ENCODE data around the gene FBL.

FBL gene

DNA sequence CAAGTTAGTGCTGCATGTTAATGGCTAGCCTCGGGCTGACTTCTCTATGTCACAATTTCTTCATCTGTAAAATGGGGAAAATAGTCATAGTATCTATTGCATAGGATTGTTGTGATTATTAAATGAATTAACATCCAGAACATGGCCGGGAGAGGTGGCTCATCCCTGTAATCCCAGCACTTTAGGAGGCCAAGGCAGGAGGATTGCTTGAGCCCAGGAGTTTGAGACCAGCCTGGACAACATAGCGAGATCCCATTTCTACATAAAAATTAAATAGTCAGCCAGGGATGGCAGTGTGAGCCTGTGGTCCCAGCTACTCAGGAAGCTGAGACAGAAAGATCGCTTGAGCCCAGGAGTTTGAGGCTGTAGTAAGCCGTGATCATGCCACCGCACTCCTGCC is 21.8 kb upstream of the FBL start:
- Histone ChIP-seq H3K4me1 (ENCODE audit: insufficient read depth, low read length) (no peaks in the 10 kb centered on the region), H3K9me3 (ENCODE audit: control insufficient read depth, insufficient read depth, low read length) (no peaks in the 10 kb centered on the region), H3K9ac (ENCODE audit: low read depth, low read length) (no peak overlapping the region), H3K36me3 (ENCODE audit: insufficient read depth, low read length) (no peaks in the 10 kb centered on the region)

DNA sequence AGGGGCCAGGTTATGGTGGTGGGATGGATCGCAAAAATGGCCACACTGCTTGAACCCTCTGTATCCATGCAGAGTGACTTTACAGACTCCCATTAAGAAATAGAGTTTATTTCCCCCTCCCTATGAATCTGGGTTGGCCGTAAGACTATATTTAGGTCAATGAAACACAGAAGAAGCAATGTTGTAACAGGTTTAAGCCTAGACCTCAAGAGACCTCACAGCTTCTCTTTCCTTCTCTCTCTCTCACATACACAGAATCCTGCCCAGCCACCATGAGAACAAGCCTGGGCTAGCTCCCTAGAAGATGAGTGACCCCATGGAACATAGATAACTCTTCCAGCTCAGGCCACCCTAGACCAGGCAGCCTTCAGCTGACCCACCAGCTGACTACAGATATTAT is 21.0 kb upstream of the FBL start:
- Histone ChIP-seq H3K9ac (ENCODE audit: low read depth, low read length) (no peak overlapping the region), H3K36me3 (ENCODE audit: insufficient read depth, low read length) (no peaks in the 10 kb centered on the region), H3K9me3 (ENCODE audit: control insufficient read depth, insufficient read depth, low read length) (no peaks in the 10 kb centered on the region), H3K4me1 (ENCODE audit: insufficient read depth, low read length) (no peaks in the 10 kb centered on the region)

DNA sequence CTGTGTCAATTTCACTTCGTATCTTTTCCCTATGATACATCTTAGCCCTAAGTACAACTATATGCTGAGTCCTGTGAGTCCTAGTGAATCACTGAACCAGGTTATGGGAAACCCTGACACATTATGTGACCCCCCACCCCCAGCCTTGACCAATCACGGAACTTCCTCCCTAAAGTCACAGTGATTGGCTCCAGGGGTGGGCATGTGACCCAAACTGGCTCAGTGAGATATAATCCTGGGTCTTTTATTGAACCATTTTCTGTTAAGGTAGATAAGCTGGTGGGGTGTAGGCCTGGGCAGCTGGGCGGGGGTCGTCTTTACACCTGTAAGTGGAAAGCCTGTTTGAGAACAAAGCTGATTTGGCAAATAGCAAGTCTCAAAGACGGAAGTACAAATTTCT is 19.8 kb upstream of the FBL start:
- no peak overlapping the region for H3K9ac ChIP-seq (ENCODE audit: low read depth, low read length)

DNA sequence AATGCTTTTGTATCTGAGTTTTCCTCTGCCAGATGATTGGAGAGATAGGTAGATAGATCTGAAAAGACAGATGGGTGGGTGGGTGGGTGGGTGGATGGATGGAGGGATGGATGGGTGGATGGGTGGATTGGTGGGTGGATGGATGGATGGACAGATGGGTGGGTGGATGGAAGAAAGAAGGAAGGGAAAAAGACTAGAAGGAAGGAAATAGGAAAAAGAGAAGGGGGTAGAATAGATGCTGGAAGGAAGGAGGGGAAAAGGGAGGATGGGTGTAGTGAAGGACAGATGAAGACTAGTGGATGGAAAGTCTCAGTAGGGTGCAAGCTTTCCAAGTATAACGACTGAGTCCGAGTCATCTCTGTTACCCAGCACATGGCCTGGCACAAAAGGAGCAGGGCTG is 19.0 kb upstream of the FBL start:
- Histone ChIP-seq H3K9me3 (ENCODE audit: control insufficient read depth, insufficient read depth, low read length) (no peaks in the 10 kb centered on the region), H3K9ac (ENCODE audit: low read depth, low read length) (no peak overlapping the region), H3K4me1 (ENCODE audit: insufficient read depth, low read length) (no peaks in the 10 kb centered on the region), H3K36me3 (ENCODE audit: insufficient read depth, low read length) (no peaks in the 10 kb centered on the region)

More for the DNA sequence above, 19.8 kb upstream of the FBL start:
- Histone ChIP-seq H3K9me3 (ENCODE audit: control insufficient read depth, insufficient read depth, low read length) (no peaks in the 10 kb centered on the region), H3K36me3 (ENCODE audit: insufficient read depth, low read length) (no peaks in the 10 kb centered on the region), H3K4me1 (ENCODE audit: insufficient read depth, low read length) (no peaks in the 10 kb centered on the region)

DNA sequence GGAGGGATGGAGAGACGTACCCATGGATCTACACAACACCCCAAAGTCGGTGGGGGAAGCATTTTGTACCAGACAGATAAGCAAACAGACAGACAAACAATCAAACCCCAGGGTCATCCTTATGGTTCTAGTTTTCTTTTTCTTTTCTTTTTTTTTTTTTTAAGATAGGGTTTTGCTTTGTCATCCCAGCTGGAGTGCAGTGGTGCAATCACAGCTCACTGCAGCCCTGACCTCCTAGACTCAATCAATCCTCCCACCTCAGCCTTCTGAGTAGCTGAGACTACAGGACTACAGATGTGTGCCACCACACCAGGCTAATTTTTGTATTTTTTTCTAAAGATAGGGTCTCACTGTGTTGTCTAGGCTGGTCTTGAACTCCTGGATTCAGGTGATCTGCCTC is 17.9 kb upstream of the FBL start:
- Histone ChIP-seq H3K9ac (ENCODE audit: low read depth, low read length) (no peak overlapping the region), H3K9me3 (ENCODE audit: control insufficient read depth, insufficient read depth, low read length) (no peaks in the 10 kb centered on the region), H3K36me3 (ENCODE audit: insufficient read depth, low read length) (no peaks in the 10 kb centered on the region), H3K4me1 (ENCODE audit: insufficient read depth, low read length) (no peaks in the 10 kb centered on the region)

DNA sequence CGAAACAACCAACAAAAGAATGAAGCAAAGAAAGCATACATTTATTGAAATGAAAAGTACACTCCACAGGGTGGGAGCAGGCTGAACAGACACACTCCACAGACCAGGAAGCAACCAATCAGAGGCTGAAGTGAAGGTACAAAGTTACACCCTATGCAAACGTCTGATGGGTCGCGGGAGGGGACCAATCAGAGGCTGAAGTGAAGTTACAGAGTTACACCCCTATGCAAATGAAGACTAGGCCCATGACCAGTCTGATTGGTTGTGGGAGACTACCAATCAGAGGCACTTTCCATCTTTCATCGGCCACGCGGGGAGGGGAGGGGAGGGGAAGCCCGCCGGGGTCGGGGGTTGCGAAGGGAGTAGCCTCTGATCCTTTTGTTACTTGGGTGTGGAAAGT is 12.4 kb upstream of the FBL start:
- Histone ChIP-seq H3K9ac (ENCODE audit: low read depth, low read length) (peak overlapping the region; percentile 53; the same call in 1 of the 2 replicates), H3K36me3 (ENCODE audit: insufficient read depth, low read length) (no peaks in the 10 kb centered on the region), H3K4me1 (ENCODE audit: insufficient read depth, low read length) (no peaks in the 10 kb centered on the region), H3K9me3 (ENCODE audit: control insufficient read depth, insufficient read depth, low read length) (no peaks in the 10 kb centered on the region)

DNA sequence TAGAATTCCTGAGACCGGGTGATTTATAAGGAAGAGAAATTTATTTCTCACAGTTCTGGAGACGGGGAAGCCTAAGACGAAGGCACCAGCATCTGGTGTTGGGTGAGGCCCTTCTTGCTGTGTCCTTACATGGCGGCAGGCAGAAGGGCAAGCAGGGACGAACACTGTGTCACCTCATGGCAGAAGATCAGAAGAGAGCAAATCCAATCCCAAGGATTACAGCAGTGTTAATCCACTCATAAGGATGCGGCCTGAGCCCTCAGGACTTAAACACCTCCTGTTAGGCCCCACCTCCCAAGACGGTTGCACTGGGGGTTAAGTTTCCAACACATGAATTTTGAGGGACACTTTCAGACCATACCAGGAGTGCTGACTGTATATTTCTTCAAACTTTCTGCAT is 6.7 kb upstream of the FBL start:
- Histone ChIP-seq H3K9ac (ENCODE audit: low read depth, low read length) (no peak overlapping the region), H3K36me3 (ENCODE audit: insufficient read depth, low read length) (no peaks in the 10 kb centered on the region), H3K9me3 (ENCODE audit: control insufficient read depth, insufficient read depth, low read length) (no peaks in the 10 kb centered on the region), H3K4me1 (ENCODE audit: insufficient read depth, low read length) (no peaks in the 10 kb centered on the region)

DNA sequence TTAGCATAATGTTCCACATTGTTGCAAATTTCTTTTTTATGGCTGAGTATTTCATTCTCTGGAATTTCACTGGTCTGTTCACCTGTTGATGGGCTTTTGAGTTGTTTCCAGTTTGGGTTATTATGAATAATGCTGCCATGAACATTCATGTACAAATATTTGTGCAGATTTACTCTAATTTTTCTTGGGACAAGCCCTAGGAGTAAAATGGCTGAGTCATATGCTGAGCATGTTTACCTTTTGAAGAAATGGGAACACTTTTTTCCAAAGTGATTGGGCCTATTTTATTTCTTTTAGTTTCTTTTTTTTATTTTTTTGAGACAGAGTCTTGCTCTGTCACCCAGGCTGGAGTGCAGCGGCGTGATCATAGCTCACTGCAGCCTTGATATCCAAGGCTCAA is 4.7 kb upstream of the FBL start:
- Histone ChIP-seq H3K4me1 (ENCODE audit: insufficient read depth, low read length) (peaks cover 10% of the 10 kb centered on the region), H3K9me3 (ENCODE audit: control insufficient read depth, insufficient read depth, low read length) (no peaks in the 10 kb centered on the region), H3K36me3 (ENCODE audit: insufficient read depth, low read length) (no peaks in the 10 kb centered on the region), H3K9ac (ENCODE audit: low read depth, low read length) (no peak overlapping the region)

DNA sequence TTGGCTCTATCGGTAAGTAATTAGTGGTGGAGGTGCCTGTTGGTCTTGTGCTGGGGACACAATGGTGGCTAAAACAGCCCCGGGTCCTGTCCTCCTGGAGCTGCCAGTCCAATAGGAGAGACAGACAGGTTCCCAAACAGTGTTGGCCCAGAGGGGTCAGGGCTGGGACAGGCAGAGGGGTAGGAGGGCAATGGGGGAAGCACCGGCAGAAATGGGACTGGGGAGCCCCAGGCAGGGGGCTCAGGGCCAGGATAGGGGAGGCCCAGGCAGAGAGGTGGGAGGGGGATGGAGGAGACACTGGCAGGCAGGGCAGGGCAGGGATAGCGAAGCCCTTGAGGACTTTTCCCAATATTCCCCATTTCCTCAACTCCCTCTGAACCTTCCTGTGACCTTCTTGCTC is 2.2 kb upstream of the FBL start:
- Histone ChIP-seq H3K9ac (ENCODE audit: low read depth, low read length) (no peak overlapping the region), H3K36me3 (ENCODE audit: insufficient read depth, low read length) (no peaks in the 10 kb centered on the region), H3K9me3 (ENCODE audit: control insufficient read depth, insufficient read depth, low read length) (no peaks in the 10 kb centered on the region), H3K4me1 (ENCODE audit: insufficient read depth, low read length) (peaks cover 15% of the 10 kb centered on the region)

DNA sequence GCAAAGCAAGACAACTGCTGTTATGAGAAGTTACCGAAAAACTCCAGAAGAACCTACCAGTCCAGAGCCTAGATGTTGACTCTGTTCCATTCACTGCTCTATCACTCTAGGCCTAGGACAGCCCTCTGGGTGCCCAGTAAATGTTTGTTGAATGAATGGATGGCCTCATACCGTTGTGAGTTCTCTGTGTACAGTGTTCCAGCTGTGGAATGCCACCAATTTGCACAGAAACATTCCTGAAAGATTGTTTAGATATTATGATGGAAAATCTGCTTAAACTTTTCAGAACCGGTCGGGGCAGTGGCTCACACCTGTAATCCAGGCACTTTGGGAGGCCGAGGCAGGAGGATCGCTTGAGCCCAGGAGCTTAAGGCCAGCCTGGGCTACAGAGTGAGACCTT is 1.3 kb upstream of the FBL start:
- no peak overlapping the region for H3K9ac ChIP-seq (ENCODE audit: low read depth, low read length)
- H3K4me1 ChIP-seq (ENCODE audit: insufficient read depth, low read length), result peaks cover 15% of the 10 kb centered on the region
- H3K36me3 ChIP-seq (ENCODE audit: insufficient read depth, low read length), result no peaks in the 10 kb centered on the region
- no peaks in the 10 kb centered on the region for H3K9me3 ChIP-seq (ENCODE audit: control insufficient read depth, insufficient read depth, low read length)

DNA sequence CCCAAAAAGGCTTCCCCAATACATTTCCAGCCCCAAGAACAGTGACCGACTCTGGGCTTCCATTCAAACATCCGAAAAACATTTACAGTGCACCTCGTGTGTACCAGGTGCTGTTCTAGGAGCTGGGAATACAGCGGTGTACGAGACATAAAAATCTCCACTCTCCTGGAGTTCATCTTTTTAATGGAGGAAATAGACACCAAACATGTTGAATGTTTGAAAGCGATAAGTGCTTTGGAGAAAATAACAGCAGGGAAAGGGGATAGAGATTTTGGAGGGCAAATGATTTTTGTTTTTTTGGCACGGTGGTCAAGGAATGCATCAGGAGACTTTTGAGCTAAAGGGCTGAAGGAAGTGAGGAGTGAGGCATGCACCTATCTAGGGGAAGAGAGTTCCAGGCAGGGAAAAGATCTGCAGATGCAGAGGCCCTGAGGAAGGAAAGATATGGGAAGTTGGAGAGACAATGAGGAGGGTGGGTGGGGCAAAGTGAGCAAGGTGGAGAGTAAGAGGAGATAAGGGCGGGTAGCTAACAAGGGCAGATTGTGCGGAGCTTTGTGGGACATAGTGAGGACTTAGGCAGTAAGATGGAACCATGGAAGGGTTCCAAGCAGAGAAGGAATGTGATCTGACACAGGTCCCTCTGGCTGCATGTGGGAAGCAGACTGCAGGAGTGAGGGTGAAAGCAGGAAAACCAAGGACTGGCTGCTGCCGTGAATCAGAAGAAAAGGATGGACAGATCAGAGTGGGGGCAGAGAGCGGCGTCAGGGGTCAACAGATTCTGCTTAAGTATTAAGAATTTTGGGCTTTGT is 703 bp upstream of the FBL start:
- no peaks in the 10 kb centered on the region for H3K9me3 ChIP-seq (ENCODE audit: control insufficient read depth, insufficient read depth, low read length)
- H3K9ac ChIP-seq (ENCODE audit: low read depth, low read length), result peak overlapping the region; percentile 96
- H3K4me1 ChIP-seq (ENCODE audit: insufficient read depth, low read length), result peaks cover 15% of the 10 kb centered on the region
- H3K36me3 ChIP-seq (ENCODE audit: insufficient read depth, low read length), result no peaks in the 10 kb centered on the region

DNA sequence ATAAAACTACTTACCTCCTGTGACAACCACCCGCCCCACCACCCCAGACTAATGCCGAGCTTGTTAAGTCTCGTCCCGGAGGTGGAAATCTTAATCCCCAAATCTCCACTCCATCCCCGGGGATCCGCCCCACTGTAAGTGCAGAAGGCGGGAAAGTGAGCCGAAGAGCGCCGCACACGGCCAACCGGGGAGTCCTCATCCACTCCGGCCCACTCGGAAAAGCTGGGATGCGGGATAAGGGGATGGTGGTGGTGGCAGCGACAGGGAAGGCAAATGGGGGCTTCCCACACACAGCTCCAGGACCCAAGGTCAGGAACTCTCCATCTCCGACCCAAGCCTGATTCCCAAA is 621 bp downstream of the FBL start:
- Histone ChIP-seq H3K9ac (ENCODE audit: low read depth, low read length) (peak overlapping the region; percentile 96), H3K9me3 (ENCODE audit: control insufficient read depth, insufficient read depth, low read length) (no peaks in the 10 kb centered on the region), H3K4me1 (ENCODE audit: insufficient read depth, low read length) (peaks cover 15% of the 10 kb centered on the region), H3K36me3 (ENCODE audit: insufficient read depth, low read length) (no peaks in the 10 kb centered on the region; the same call in 1 of the 2 replicates)

DNA sequence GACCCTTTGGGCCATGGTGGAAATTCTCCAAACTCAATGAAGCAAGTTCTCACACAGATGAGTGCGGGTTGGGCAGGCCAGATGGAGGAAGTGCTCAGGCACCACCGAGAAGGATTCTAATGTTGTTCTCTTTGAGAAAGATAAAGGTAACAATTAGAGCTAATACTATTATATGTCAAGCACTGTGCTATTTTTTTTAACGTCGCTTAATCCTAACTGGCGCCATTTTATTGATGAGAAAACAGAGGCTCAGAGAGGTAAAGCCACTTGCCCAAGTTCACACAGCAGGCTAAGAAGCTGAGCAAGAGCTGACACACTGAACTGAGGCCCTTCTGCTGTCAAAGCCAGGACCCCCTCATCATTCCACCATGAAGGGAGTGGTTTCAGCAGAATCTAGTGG is 1.0 kb downstream of the FBL start:
- H3K9me3 ChIP-seq (ENCODE audit: control insufficient read depth, insufficient read depth, low read length), result no peaks in the 10 kb centered on the region
- H3K9ac ChIP-seq (ENCODE audit: low read depth, low read length), result peak overlapping the region; percentile 96
- H3K36me3 ChIP-seq (ENCODE audit: insufficient read depth, low read length), result no peaks in the 10 kb centered on the region; the same call in 1 of the 2 replicates
- H3K4me1 ChIP-seq (ENCODE audit: insufficient read depth, low read length), result peaks cover 15% of the 10 kb centered on the region

DNA sequence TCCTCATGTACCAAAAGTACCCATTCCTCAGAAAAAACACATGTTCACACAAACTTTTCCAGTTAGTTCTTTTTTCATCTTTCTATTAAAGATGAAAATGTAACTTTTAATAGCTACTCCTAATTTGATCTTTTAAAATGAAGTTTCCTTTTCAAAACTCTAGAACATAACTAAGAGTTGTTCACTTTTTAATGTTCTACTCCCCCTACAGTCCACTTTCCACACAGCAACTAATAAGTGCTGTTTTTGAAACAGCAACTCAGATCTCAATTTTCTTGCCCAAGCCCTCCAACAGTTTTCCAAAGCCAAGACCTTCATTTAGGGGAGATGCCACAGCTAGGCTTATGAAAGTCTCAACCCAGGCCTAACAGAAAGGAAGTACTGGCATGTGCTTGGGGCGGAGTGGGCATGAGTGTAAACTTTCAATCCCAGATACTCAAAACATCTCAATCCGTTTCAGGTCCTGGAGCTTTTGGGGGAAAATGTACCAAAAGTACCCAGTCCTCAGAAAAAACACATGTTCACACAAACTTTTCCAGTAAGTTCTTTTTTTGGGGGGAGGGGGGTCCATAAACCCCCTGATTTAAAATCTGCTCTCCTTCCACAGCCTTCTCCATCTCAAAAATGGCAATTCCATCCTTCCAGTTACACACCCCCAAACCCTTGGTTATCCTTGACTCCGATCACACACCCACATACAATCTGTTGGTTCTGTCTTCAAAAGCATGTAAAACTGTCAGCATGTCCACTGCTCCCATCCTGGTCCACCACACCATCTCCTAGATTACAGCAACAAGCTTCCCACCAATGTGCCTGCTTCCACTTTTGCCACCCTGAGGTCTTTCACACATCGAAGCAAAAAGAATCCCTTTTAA is 2.0 kb downstream of the FBL start:
- H3K9me3 ChIP-seq (ENCODE audit: control insufficient read depth, insufficient read depth, low read length), result no peaks in the 10 kb centered on the region
- peaks cover 15% of the 10 kb centered on the region for H3K4me1 ChIP-seq (ENCODE audit: insufficient read depth, low read length)
- H3K9ac ChIP-seq (ENCODE audit: low read depth, low read length), result peak overlapping the region; percentile 0; the same call in 1 of the 2 replicates
- H3K36me3 ChIP-seq (ENCODE audit: insufficient read depth, low read length), result peaks cover 1% of the 10 kb centered on the region

Measured in ES-I3 (cell line).